SK-N-MC (cell line): ENCODE data around the gene KRT86.

Source experiments
- DNase-seq: peaks from one replicate; pipeline ENCODE4 v3.0.0-alpha.2; 2011; ENCODE audit warnings: low read depth, low spot score
- H3K27ac ChIP-seq: fragments of 200-600 bp; sonication (generic); 2 replicates; pipeline ENCODE4 v1.5.1; 2016; ENCODE audit warnings: mixed run types
- H3K36me3 ChIP-seq: fragments of 200-600 bp; sonication (generic); 2 replicates; pipeline ENCODE4 v1.6.1; 2017; ENCODE audit warnings: antibody characterized with exemption, low read length, mixed read lengths; ENCODE audit not compliant: insufficient read depth
- H3K4me3 ChIP-seq: fragments of 200-600 bp; sonication (generic); 2 replicates; pipeline ENCODE4 v1.5.1; 2016
- H3K9ac ChIP-seq: fragments of 200-600 bp; sonication (generic); 2 replicates; pipeline ENCODE4 v1.8.0; 2017; ENCODE audit warnings: mixed run types, mixed read lengths; ENCODE audit not compliant: insufficient read length
- H3K9me3 ChIP-seq: fragments of 200-600 bp; sonication (generic); 2 replicates; pipeline ENCODE4 v1.6.1; 2017; ENCODE audit warnings: low read depth, mild to moderate bottlenecking, antibody characterized with exemption, low read length, moderate library complexity, mixed read lengths
- EZH2 ChIP-seq: fragments of 200-600 bp; sonication (generic); IDR thresholded peaks from one replicate; pipeline ENCODE4 v1.6.1; 2017; ENCODE audit warnings: antibody characterized with exemption
- FOXP2 ChIP-seq: optimal IDR thresholded peaks from 2 replicates; pipeline ENCODE3; 2011; ENCODE audit warnings: mild to moderate bottlenecking, moderate library complexity; ENCODE audit not compliant: insufficient read depth; ENCODE audit errors: extremely low read length, control extremely low read depth
- POLR2AphosphoS5 ChIP-seq: IDR thresholded peaks from 2 replicates; pipeline ENCODE4 v1.6.1; 2012; ENCODE audit warnings: mild to moderate bottlenecking, low read depth, low read length, borderline replicate concordance

Gene KRT86

GRCh38 chr12:52350021-52350620 is 75.7 kb downstream of the KRT86 start:
- no peaks in the 10 kb centered on the region for H3K36me3 ChIP-seq
- no peak for DNase-seq
- TF ChIP-seq POLR2AphosphoS5, result no peak
- no peak for TF ChIP-seq EZH2
- no peak for TF ChIP-seq FOXP2
- H3K9ac ChIP-seq, result no peak overlapping the region
- H3K27ac ChIP-seq, result no peak overlapping the region
- H3K9me3 ChIP-seq, result no peaks in the 10 kb centered on the region
- no peak overlapping the region for H3K4me3 ChIP-seq

GRCh38 chr12:52350786-52351185 is 76.3 kb downstream of the KRT86 start:
- Histone ChIP-seq H3K4me3 (no peak overlapping the region), H3K9me3 (no peaks in the 10 kb centered on the region), H3K36me3 (no peaks in the 10 kb centered on the region), H3K9ac (no peak overlapping the region), H3K27ac (no peak overlapping the region)
- no peak for TF ChIP-seq EZH2
- DNase-seq, result no peak

- H3K36me3 ChIP-seq, result no peaks in the 10 kb centered on the region
- no peak for DNase-seq
- no peaks in the 10 kb centered on the region for H3K9me3 ChIP-seq
- TF ChIP-seq FOXP2 (no peak), EZH2 (no peak), POLR2AphosphoS5 (no peak)
- H3K9ac ChIP-seq, result no peak overlapping the region
- H3K4me3 ChIP-seq, result no peak overlapping the region
- H3K27ac ChIP-seq, result no peak overlapping the region
These were observed 77.0 kb downstream of the KRT86 start for GRCh38 chr12:52351196-52352059.

- no peak overlapping the region for H3K27ac ChIP-seq
- no peak for TF ChIP-seq FOXP2
- no peak for TF ChIP-seq EZH2
- no peak for TF ChIP-seq POLR2AphosphoS5
- H3K4me3 ChIP-seq, result no peak overlapping the region
- H3K9ac ChIP-seq, result no peak overlapping the region
- no peaks in the 10 kb centered on the region for H3K36me3 ChIP-seq
- DNase-seq, result no peak
- no peaks in the 10 kb centered on the region for H3K9me3 ChIP-seq
These were observed 78.5 kb downstream of the KRT86 start for GRCh38 chr12:52352951-52353350.

GRCh38 chr12:52353766-52354165 is 79.3 kb downstream of the KRT86 start:
- no peaks in the 10 kb centered on the region for H3K9me3 ChIP-seq
- H3K4me3 ChIP-seq, result no peak overlapping the region
- H3K36me3 ChIP-seq, result no peaks in the 10 kb centered on the region
- DNase-seq, result no peak
- no peak overlapping the region for H3K27ac ChIP-seq
- H3K9ac ChIP-seq, result no peak overlapping the region
- TF ChIP-seq EZH2 (no peak), POLR2AphosphoS5 (no peak), FOXP2 (no peak)

- no peaks in the 10 kb centered on the region for H3K9me3 ChIP-seq
- no peak overlapping the region for H3K9ac ChIP-seq
- DNase-seq, result no peak
- H3K4me3 ChIP-seq, result no peak overlapping the region
- TF ChIP-seq POLR2AphosphoS5 (no peak), FOXP2 (no peak), EZH2 (no peak)
- no peaks in the 10 kb centered on the region for H3K36me3 ChIP-seq
- H3K27ac ChIP-seq, result no peak overlapping the region
These were observed 79.8 kb downstream of the KRT86 start for GRCh38 chr12:52354200-52354599.

GRCh38 chr12:52355176-52355575 is 80.7 kb downstream of the KRT86 start:
- H3K36me3 ChIP-seq, result no peaks in the 10 kb centered on the region
- no peak for DNase-seq
- H3K9me3 ChIP-seq, result no peaks in the 10 kb centered on the region
- H3K9ac ChIP-seq, result no peak overlapping the region
- H3K4me3 ChIP-seq, result no peak overlapping the region
- no peak overlapping the region for H3K27ac ChIP-seq
- TF ChIP-seq FOXP2 (no peak), EZH2 (no peak), POLR2AphosphoS5 (no peak)

GRCh38 chr12:52356031-52356761 is 81.8 kb downstream of the KRT86 start:
- Histone ChIP-seq H3K9me3 (no peaks in the 10 kb centered on the region), H3K9ac (no peak overlapping the region), H3K4me3 (no peak overlapping the region), H3K36me3 (no peaks in the 10 kb centered on the region), H3K27ac (no peak overlapping the region)
- no peak for DNase-seq
- TF ChIP-seq POLR2AphosphoS5 (no peak), FOXP2 (no peak), EZH2 (no peak)
